ENCODE results near the gene FGD4.

The FGD4 gene

GRCh38 chr12:32413412-32413811, 14.1 kb downstream of the FGD4 start:
- DNase-seq: peak; percentile 38

GRCh38 chr12:32418221-32418620, 18.9 kb downstream of the FGD4 start:
- DNase-seq: no peak

GRCh38 chr12:32418903-32419519, 19.7 kb downstream of the FGD4 start:
- DNase-seq: peak; percentile 52

GRCh38 chr12:32419520-32419960, 20.2 kb downstream of the FGD4 start:
- DNase-seq: peak; percentile 92

- no peak for DNase-seq
These were observed 21.0 kb downstream of the FGD4 start for GRCh38 chr12:32420356-32420755.

GRCh38 chr12:32423559-32423958, 24.2 kb downstream of the FGD4 start:
- DNase-seq: no peak

- no peak for DNase-seq
These were observed 31.7 kb downstream of the FGD4 start for GRCh38 chr12:32431025-32431424.

GRCh38 chr12:32435921-32436705, 36.8 kb downstream of the FGD4 start:
- peak; percentile 58 for DNase-seq

- peak; percentile 91 for DNase-seq
These were observed 37.7 kb downstream of the FGD4 start for GRCh38 chr12:32437095-32437515.

- peak; percentile 54 for DNase-seq
These were observed 40.9 kb downstream of the FGD4 start for GRCh38 chr12:32440120-32440865.

- DNase-seq: no peak
These were observed 44.1 kb downstream of the FGD4 start for GRCh38 chr12:32443491-32443890.

GRCh38 chr12:32444895-32445294, 45.5 kb downstream of the FGD4 start:
- DNase-seq: no peak

- no peak for DNase-seq
These were observed 46.0 kb downstream of the FGD4 start for GRCh38 chr12:32445356-32445755.

GRCh38 chr12:32446316-32447119, 47.2 kb downstream of the FGD4 start:
- peak; percentile 84 for DNase-seq

- no peak for DNase-seq
These were observed 49.2 kb downstream of the FGD4 start for GRCh38 chr12:32448586-32448985.

GRCh38 chr12:32450363-32450762, 51.0 kb downstream of the FGD4 start:
- DNase-seq: no peak

GRCh38 chr12:32450768-32451167, 51.4 kb downstream of the FGD4 start:
- no peak for DNase-seq

GRCh38 chr12:32451816-32452215, 52.5 kb downstream of the FGD4 start:
- no peak for DNase-seq

- DNase-seq: no peak
These were observed 54.7 kb downstream of the FGD4 start for GRCh38 chr12:32454075-32454474.

- no peak for DNase-seq
These were observed 55.5 kb downstream of the FGD4 start for GRCh38 chr12:32454866-32455265.

- DNase-seq: no peak
These were observed 56.3 kb downstream of the FGD4 start for GRCh38 chr12:32455607-32456071.

- DNase-seq: no peak
These were observed 58.1 kb downstream of the FGD4 start for GRCh38 chr12:32457251-32458025.

Measured in islet precursor cell (in vitro differentiated cells).